Daoy (cell line): Measurements from ENCODE around the gene PPIA. TPM values are rescaled to one million over a fixed set of nuclear protein-coding genes. Genes with fewer than 3 reads are reported as not detected.
"Not testable (repeated sequence)": the region's sequence is repeated elsewhere in the genome, so short reads cannot be mapped to it uniquely, and the experiment has no call there.

Source experiments
- DNase-seq: peaks from one replicate; pipeline ENCODE4 v3.0.0-alpha.2; 2015; ENCODE audit warnings: low read depth
- total RNA-seq: library from RNA; depleted of rRNA; stranded (reverse); fragments of >200 nt; shearing (Covaris generic); gene quantifications from 2 replicates; pipeline ENCODE4 v1.2.3, GENCODE V29; 2014

Gene PPIA
- total RNA-seq, 1 experiment from 2014 or later, result 8,888 TPM

DNA sequence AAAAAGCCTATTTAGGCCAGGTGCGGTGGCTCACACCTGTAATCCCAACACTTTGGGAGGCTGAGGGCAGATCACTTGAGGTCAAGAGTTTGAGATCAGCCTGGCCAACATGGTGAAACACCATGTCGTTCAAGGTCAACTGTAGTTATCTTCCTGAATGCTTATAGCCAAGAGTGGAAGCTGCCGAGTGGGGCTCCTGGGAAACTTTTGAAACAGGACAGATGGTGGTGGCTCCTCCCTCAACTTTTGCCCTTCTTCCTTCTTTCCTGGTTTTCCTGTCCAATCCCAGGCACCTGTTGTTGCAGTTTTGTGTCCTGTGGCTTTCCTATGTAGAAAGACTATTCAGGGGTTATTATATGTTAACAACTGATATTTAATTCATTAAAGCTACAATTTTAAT lies 8.7 kb upstream of the PPIA start:
- DNase-seq, result no peak

DNA sequence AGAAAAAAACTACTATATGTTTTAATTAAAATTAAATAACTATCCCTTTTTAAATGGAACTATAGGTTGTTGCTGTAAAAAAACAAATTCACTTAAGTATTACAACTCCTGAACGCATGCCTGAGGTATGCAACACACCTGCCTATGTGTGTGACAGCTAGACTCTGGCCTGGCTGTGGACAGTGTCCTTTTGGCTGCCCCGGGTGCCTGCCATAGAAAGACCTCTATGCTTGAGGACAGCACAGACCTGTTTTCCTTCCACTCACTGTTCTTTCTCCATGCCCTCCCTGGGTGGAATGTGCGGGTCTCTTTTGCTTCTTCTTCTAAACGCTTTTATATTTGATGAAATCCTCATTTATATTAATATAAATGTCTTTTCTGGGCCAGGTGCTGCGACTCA lies 6.5 kb upstream of the PPIA start:
- DNase-seq, result no peak

DNA sequence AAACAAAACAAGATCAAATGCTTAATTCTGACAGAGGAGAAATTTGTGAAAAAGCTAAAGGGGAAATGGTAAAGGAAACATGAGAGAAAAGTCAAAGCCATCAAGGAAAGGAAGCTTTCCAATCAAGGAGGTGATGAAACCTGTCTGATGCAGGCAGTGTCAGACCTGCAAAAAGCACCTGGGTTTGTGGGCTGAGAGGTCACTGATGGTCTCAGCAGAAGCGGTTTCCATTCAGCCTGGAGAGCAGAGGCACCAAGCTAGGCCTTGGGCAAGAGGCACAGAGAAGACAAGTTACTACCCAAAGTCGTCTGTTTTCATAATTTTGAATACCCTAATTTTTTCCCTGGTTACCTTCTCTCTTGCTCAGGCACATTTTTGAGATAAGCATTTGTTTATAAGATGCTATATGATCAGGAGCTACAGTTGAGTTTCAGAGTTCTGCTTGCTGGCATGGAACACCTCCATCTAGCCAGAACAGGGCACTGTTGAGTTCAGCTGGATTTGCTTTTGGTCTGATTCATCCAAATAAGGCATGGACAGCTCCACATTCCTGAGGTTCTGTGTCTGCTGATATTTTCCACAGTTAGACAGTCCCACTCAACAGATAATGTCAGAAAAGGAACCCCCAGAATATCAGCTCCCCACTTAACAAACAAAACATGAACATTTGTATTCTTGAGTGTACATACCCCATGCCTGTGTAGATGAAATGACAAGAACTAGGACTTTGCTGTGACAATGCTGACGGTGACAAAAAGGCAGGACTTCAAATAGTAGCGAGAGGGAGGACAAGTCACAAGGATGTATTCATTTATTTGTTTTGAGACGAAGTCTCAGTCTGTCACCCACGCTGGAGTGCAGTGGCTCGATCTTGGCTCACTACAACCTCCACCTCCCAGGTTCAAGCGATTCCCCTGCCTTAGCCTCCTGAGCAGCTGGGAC lies 4.9 kb upstream of the PPIA start:
- no peak for DNase-seq

DNA sequence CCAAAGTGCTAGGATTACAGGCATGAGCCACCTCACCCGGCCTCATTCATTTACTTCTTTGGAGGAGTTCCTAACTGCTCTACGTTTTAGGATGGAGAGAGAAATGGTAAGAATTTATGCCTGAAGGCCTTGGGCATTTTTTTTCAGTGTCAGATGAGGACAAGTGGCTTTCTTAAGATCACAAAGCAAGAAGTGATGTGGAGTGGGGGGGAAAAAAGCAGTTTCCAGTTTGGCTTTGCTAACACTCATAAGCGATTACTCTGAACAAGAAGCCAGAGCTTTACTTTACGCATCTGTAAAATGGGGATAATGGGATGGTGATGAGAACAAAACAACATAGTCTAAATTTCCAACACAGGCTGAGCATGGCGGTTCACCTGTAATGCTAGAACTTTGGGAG lies 2.6 kb upstream of the PPIA start:
- peak; percentile 32 for DNase-seq

DNA sequence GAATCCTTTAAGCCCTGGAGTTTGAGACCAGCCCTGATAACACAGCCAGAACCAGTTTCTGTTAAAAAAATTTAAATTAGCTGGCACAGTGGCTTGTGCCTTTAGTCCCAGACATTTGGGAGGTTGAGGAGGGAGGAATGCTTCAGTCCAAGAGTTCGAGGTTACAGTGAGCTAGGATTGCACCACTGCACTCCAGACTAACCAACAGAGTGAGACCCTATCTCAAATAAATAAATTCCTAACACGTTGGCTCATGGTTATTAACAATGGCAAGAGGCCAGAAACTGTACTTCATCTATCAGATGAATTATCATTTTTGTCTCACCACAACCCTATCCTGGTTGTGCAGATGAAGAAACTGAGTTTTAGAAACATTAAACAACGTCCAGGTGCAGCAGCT lies 2.1 kb upstream of the PPIA start:
- DNase-seq, result no peak

DNA sequence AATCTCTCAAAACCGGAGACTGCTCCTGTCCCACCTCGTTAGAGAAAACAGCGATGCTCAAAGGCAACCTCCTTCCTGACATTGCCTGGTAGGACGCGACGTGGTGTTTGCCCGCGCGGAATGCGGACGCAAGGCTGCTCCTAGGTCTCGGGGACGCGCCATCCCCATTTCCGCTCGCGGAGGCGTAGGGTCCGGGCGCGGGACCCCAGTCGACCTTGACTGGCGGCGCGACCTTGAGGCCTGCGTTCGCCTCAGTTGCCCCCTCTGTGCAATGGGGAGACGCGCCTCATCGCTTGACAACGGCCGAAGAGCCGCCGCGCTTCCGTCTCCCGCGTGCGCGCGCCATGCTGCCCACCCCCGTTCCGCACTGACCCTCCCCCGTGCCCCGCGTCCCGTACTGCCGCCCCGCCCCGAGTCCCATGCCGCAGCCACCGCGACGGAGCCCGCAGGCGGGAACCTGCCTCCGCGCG lies 412 bp upstream of the PPIA start:
- no peak for DNase-seq

DNA sequence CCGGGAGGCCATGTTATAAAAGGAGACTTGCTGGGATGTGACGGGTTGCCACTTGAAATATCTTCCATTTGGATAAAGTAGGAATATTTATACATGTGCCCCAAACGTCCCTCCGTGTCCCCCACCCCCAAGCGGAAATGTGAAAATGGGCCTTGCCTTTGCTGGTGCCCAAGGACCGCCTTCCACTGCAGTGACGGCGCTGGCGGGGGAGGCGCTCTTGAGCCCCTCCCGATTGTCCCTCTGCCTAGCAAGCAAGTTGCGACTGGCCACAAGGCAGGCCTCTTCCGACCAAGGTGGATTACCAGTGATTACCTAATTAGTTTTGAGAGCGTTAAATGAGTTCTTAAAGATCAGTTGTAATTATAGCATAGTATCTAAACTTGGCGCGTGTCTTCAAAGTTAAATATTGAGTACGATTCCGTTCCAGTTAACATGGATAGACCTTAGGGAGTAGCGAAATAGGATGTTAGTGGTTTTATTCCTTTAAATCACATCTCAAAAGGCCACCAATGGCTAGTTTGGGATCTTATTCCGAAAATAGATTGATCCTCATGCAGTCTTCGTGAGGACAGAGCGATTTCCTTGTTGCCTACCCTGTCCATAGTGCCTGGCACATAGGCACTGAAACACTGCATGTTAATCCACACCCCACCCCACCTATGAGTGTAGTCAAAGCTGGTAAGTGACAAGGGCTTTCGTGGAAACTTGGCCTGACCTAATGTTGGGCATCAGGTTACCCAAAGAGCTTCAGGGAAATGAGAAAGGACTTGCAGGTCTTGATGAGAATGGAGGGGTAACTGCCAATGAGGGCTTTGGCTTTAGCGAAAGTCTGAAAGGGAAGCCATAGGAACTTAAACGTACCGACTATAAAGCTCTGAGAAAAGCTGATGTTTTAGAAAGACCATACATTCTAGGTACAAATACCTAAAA lies 1.1 kb downstream of the PPIA start:
- peak; percentile 97 for DNase-seq

DNA sequence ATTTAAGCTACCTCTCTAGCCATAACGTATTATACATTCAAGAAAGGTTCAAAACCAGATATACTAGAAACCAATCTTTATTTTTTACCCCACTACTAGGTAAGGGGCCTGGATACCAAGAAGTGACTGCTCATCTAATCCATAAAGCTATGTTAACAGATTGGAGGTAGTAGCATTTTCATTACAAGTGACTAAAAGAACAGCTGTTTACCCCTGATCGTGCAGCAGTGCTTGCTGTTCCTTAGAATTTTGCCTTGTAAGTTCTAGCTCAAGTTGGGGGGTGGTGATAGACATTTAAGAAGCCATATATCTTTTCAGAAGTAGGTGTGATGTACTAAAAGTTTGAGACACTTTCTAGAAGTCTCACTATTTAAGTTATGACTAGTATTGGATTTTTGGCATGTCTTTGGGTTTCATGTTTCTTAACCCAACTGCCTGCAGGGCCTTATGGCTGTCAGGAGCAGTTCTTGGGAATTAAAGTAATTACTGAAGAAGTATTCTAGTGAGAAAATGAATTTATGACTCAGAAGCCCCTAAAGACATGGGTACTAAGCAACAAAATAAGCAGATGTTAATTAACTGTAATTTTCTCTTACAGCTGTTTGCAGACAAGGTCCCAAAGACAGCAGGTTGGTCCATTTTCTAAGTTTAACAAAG lies 2.3 kb downstream of the PPIA start:
- no peak for DNase-seq

DNA sequence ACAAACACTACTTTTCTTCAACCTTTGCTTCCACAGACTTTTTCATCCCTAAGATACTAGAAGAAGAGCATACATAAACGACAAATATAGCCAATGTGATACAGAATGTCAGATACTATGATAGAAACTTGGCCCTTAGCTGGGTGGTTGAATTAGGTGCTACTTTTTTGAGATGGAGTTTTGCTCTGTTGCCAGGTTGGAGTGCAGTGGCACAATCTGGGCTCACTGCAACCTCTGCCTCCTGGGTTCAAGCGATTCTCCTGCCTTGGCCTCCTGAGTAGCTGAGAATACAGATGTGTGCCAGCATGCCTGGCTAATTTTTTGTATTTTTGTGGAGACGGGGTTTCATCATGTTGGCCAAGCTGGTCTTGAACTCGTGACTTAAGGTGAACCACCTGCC lies 3.5 kb downstream of the PPIA start:
- no peak for DNase-seq

DNA sequence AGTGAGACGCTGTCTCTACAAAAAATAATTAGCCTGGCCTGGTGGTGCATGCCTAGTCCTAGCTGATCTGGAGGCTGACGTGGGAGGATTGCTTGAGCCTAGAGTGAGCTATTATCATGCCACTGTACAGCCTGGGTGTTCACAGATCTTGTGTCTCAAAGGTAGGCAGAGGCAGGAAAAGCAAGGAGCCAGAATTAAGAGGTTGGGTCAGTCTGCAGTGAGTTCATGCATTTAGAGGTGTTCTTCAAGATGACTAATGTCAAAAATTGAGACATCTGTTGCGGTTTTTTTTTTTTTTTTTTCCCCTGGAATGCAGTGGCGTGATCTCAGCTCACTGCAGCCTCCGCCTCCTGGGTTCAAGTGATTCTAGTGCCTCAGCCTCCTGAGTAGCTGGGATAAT lies 5.4 kb downstream of the PPIA start:
- DNase-seq, result peak; percentile 75

DNA sequence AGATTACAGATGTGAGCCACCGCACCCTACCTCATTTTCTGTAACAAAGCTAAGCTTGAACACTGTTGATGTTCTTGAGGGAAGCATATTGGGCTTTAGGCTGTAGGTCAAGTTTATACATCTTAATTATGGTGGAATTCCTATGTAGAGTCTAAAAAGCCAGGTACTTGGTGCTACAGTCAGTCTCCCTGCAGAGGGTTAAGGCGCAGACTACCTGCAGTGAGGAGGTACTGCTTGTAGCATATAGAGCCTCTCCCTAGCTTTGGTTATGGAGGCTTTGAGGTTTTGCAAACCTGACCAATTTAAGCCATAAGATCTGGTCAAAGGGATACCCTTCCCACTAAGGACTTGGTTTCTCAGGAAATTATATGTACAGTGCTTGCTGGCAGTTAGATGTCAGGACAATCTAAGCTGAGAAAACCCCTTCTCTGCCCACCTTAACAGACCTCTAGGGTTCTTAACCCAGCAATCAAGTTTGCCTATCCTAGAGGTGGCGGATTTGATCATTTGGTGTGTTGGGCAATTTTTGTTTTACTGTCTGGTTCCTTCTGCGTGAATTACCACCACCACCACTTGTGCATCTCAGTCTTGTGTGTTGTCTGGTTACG lies 6.0 kb downstream of the PPIA start:
- DNase-seq, result no peak

DNA sequence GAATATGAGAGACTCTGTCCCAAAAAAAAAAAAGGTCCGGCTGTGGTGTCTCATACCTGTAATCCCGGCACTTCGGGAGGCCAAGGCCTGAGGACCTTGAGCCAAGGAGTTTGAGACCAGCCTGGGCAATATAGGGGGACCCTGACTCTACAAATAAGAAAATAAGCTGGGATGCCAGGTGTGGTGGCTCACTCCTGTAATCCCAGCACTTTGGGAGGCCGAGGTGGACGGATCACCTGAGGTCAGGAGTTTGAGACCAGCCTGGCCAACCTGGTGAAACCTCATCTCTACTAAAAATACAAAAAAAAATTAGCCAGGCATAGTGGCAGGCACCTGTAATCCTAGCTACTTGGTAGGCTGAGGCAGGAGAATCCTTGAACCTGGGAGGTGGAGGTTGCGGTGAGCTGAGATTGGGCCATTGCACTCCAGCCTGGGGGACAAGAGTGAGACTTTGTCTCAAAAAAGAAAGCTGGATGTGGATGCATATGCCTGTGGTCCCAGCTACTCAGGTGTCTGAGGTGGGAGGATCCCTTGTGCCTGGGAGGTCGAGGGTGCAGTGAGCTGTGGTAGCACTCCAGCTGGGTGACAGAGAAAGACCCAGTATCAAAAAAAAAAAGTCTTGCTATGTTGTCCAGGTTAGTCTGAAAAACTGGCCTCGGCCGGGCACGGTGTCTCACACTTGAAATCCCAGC lies 7.5 kb downstream of the PPIA start:
- not testable (repeated sequence) for DNase-seq

DNA sequence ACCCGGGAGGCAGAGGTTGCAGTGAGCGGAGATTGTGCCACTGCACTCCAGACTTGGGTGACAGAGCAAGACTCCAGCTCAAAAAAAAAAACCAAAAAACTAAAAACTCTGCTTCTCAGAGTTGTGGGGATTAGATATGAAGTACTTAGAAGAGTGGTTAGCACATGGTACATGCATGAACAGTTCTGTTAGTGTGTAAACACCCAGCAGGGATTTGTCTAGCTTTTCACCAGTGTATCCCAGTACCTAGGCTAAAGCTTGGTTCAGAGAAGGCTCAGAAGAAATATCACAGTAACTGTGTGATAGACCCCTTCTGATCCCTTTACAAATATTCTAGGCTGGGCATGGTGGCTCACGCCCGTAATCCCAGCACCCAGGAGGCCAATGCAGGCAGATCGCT lies 9.5 kb downstream of the PPIA start:
- no peak for DNase-seq

DNA sequence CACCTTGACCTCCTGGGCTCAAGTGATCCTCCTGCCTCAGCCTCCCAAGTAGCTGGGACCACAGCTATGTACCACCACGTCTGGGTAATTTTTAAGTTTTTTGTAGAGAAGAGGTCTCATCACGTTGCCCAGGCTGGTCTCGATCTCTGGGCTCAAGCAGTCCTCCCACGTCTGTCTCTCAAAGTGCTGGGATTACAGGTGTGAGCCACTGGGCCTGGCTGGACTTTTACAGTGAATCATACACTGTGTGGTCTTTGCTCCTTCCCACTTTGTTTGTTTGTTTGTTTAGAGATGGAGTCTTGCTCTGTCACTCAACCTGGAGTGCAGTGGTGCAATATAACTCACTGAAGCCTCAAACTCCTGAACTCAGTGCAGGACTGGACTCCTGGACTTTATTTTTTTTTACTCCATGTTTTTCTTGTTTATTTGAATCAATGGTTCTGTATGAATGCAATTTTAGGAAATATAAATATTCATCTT lies 12.5 kb downstream of the PPIA start:
- DNase-seq, result no peak

DNA sequence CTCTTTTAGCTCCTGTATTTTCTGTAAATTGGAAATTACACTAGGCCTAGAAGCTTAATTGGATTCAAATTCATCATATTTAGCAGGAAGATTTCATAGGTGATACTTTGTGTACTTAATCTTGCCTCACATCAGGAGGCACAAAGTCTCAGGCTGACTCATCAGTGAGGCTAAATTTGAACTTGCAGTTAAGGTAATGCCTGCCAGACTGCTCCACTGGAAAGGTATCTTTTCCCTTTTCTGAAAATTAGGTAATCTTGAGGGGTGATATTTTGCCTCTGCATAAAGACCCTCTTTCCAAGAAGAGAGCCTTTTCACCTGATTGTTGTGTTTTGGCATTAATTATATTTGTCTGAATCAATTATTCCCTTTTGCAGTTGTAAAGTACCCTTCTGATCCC lies 14.6 kb downstream of the PPIA start:
- DNase-seq, result peak; percentile 52

DNA sequence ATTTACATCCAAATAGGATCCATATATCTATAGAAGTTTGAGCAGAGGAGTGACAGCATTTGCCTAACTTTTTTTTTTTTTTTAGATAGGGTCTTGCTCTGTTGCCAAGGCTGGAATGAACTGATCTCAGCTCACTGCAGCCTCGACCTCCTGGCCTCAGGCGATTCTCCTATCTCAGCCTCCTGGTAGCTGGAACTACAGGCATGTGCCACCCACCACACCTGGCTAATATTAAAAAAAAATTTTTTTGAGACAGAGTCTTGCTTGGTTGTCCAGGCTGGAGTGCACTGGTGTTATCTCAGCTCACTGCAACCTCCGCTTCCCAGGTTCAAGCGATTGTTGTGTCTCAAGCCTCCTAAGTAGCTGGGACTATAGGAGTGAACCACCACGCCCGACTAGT lies 15.1 kb downstream of the PPIA start:
- DNase-seq, result no peak

DNA sequence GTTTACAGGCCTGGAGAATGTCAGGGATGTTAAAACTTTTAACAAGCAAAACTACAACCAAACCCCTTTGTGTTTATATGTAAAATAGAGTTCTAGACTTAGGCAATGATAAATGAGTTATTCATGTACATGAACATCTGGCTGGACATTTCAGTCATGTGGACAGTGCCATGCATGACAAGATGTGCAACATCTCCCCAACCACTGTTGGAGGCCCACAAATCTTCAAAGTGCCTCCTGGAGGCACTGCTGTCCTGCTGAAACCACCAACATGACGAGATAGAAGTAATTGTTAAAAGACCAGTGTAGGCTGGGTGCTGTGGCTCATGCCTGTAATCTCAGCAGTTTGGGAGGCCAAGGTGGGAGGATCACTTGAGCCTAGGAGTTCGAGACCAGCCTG lies 18.4 kb downstream of the PPIA start:
- no peak for DNase-seq

DNA sequence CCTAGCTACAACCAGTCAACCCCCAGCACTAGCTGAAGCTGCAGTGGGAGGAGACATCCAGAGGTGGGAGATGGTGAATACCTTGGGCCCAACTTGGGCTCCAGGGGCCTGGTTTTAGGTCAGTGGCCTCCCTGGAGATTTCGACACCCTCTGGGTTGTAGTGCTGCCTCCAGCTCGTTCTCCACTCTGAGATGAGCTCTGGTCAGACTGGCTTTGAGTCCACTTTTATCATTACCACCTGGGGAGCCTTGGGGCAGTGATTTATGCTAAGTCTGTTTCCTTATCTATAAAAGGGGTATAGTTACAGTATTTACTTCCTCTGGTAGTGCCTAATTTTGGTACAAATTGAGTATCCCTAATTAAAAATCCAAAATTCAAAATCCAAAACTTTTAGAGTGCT lies 22.8 kb downstream of the PPIA start:
- no peak for DNase-seq

DNA sequence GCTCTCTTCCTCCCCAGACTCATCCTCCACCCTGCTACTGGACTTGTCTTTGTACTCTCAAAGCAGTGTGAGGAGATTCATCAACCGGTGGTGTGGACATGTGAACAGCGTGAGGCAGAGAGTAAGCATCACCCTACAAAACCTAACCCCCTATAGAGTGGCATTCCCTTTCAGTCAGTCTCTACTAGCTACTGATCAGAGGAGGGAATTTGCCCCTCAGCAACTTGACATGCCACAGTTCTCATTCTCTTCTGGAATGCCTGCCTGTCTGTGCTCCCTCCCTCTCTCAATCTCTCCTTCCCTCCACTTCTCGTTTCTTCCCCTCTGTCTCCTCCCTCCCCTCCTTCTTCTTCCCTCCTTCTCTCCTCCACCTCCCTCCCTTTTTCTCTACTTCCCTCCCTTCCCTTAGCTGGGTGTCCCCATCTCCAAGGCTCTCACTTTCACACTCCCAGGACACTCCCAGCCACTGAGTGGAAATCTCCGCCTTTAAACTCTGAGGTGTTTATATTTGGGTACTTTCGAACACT lies 26.8 kb downstream of the PPIA start:
- no peak for DNase-seq

DNA sequence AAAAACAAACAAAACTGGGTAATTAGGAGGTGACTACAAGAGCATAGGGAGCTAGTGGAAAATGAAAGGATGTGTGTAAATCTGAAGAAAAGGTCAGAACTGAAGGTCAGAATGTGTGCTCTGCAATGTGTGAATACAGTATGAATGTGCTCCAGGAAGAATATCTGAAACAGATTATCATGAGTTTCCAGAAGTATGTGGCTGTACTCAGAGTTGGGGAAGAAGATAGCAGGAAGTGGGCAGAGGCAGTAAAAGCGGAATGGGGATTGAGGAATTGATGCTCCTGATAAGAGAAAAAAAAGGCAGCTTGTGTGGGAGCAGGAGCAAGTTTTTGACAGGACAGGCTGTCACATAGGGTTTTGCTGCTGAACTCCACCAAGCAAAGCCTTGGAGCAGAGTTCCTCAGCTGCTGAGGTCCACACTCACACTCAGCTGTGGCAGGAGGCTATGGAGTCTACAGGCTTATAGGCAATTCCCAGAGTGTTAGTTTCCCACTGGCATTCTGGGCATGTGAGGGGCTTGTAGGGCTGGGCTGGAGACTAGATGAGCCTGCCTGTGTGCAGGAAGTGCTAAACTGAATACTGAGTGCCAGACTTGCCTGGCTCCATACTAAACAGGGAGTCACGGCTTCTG lies 28.5 kb downstream of the PPIA start:
- no peak for DNase-seq
